DMS 273 (cell line): Measurements from ENCODE around the gene C11orf21.

ENCODE experiments used
- DNase-seq: peaks from one replicate; lab custom pipeline; 2025; ENCODE audit not compliant: unreplicated experiment; lab: John Stamatoyannopoulos, UW

The C11orf21 gene

GRCh38 chr11:2261436-2262230 lies 40.1 kb downstream of the C11orf21 start:
- no peak for DNase-seq

- DNase-seq = no peak
These were observed 41.0 kb downstream of the C11orf21 start for GRCh38 chr11:2260491-2261364.

GRCh38 chr11:2259897-2260451 lies 41.7 kb downstream of the C11orf21 start:
- DNase-seq = no peak

GRCh38 chr11:2259466-2259830 lies 42.3 kb downstream of the C11orf21 start:
- no peak for DNase-seq

GRCh38 chr11:2258501-2259465 lies 42.9 kb downstream of the C11orf21 start:
- DNase-seq = no peak

GRCh38 chr11:2256951-2257700 lies 44.6 kb downstream of the C11orf21 start:
- DNase-seq = no peak

GRCh38 chr11:2256293-2256913 lies 45.3 kb downstream of the C11orf21 start:
- no peak for DNase-seq

GRCh38 chr11:2252018-2252417 lies 49.7 kb downstream of the C11orf21 start:
- no peak for DNase-seq

GRCh38 chr11:2251138-2251537 lies 50.6 kb downstream of the C11orf21 start:
- DNase-seq = no peak

- no peak for DNase-seq
These were observed 51.2 kb downstream of the C11orf21 start for GRCh38 chr11:2250485-2250884.

GRCh38 chr11:2250041-2250440 lies 51.7 kb downstream of the C11orf21 start:
- DNase-seq = no peak

GRCh38 chr11:2249189-2249916 lies 52.4 kb downstream of the C11orf21 start:
- DNase-seq = no peak

GRCh38 chr11:2248762-2249161 lies 53.0 kb downstream of the C11orf21 start:
- DNase-seq = no peak

GRCh38 chr11:2248242-2248641 lies 53.5 kb downstream of the C11orf21 start:
- no peak for DNase-seq

GRCh38 chr11:2247496-2247895 lies 54.2 kb downstream of the C11orf21 start:
- no peak for DNase-seq
